DOHH2 (cell line): Measurements from ENCODE around the gene CHRNB1.

Source experiments
- H3F3A ChIP-seq: fragments of 200-600 bp; sonication (generic), shearing (Covaris generic); 2 replicates; pipeline ENCODE4 v1.6.0; 2016; ENCODE audit warnings: antibody characterized with exemption, mild to moderate bottlenecking; ENCODE audit not compliant: control insufficient read depth, insufficient read depth
- H3K27ac ChIP-seq: fragments of 200-600 bp; sonication (generic); 2 replicates; pipeline ENCODE4 v1.5.1; 2014; ENCODE audit warnings: low read depth, mild to moderate bottlenecking, low read length, moderate library complexity
- H3K27me3 ChIP-seq: fragments of 200-600 bp; sonication (generic); 2 replicates; pipeline ENCODE4 v1.6.1; 2014; ENCODE audit warnings: mild to moderate bottlenecking, low read length, mixed read lengths; ENCODE audit not compliant: control insufficient read depth
- H3K36me3 ChIP-seq: fragments of 200-600 bp; sonication (generic); 2 replicates; pipeline ENCODE4 v1.6.1; 2014; ENCODE audit warnings: mild to moderate bottlenecking, low read length, moderate library complexity, mixed read lengths; ENCODE audit not compliant: control insufficient read depth
- H3K4me1 ChIP-seq: fragments of 200-600 bp; sonication (generic); 2 replicates; pipeline ENCODE4 v1.6.1; 2014; ENCODE audit warnings: mild to moderate bottlenecking, low read length, mixed read lengths; ENCODE audit not compliant: control insufficient read depth
- H3K4me2 ChIP-seq: fragments of 200-600 bp; sonication (generic); 2 replicates; pipeline ENCODE4 v1.6.0; 2014; ENCODE audit warnings: mild to moderate bottlenecking, low read length, moderate library complexity
- H3K4me3 ChIP-seq: fragments of 200-600 bp; sonication (generic); 2 replicates; pipeline ENCODE4 v1.5.1; 2014; ENCODE audit warnings: mild to moderate bottlenecking, low read length, mixed read lengths
- H3K79me2 ChIP-seq: fragments of 200-600 bp; sonication (generic); 2 replicates; pipeline ENCODE4 v1.6.1; 2014; ENCODE audit warnings: mild to moderate bottlenecking, low read length, mixed read lengths; ENCODE audit not compliant: control insufficient read depth
- H3K9me2 ChIP-seq: fragments of 200-600 bp; sonication (generic); replicated peaks from 2 replicates; pipeline ENCODE4 v1.6.1; 2014; ENCODE audit warnings: mild to moderate bottlenecking, low read length, mixed read lengths; ENCODE audit not compliant: control insufficient read depth
- H3K9me3 ChIP-seq: fragments of 200-600 bp; sonication (generic); 2 replicates; pipeline ENCODE4 v1.6.1; 2014; ENCODE audit warnings: antibody characterized with exemption, low read length, mixed read lengths; ENCODE audit not compliant: control insufficient read depth, insufficient read depth
- H4K20me1 ChIP-seq: fragments of 200-600 bp; sonication (generic); 2 replicates; pipeline ENCODE4 v1.6.0; 2014; ENCODE audit warnings: low read depth, mild to moderate bottlenecking, antibody characterized with exemption, low read length, moderate library complexity; ENCODE audit not compliant: control insufficient read depth, insufficient read depth
- EZH2phosphoT487 ChIP-seq: fragments of 200-600 bp; sonication (generic); IDR thresholded peaks from 2 replicates; pipeline ENCODE4 v1.6.1; 2017; ENCODE audit warnings: borderline replicate concordance, mild to moderate bottlenecking, antibody characterized with exemption, low read length, moderate library complexity, mixed read lengths
- TF ChIP-seq, protein P1 (sequence below): fragments of 200-600 bp; sonication (generic); IDR thresholded peaks from one replicate; pipeline ENCODE4 v1.5.1; 2014; ENCODE audit warnings: antibody characterized with exemption, mild to moderate bottlenecking, low read depth, low read length; ENCODE audit not compliant: poor library complexity, severe bottlenecking

The CHRNB1 gene

DNA sequence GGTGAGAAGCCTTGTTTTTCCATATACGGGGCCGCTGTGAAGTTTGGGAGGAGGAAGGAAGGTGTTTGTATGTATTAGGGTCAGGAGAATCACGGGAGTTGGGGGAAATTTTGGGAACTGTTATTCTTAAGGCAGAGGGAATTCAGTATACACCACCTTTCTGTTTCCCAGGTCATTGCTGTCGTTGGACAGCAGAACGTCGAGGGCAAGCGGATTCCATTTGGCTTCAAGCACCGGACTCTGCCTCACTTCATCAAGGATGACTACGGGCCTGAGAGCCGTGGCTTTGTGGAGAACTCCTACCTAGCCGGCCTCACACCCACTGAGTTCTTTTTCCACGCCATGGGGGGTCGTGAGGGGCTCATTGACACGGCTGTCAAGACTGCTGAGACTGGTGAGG lies 56.9 kb downstream of the CHRNB1 start:
- H3K9me3 ChIP-seq, result no peaks in the 10 kb centered on the region
- no peaks in the 10 kb centered on the region for H3K9me2 ChIP-seq
- no peaks in the 10 kb centered on the region for H3K27me3 ChIP-seq
- H3K27ac ChIP-seq, result no peak overlapping the region
- H3K79me2 ChIP-seq, result no peaks in the 10 kb centered on the region
- no peaks in the 10 kb centered on the region for H3K4me1 ChIP-seq
- H3K4me3 ChIP-seq, result no peak overlapping the region
- H4K20me1 ChIP-seq, result no peaks in the 10 kb centered on the region; the same call in 1 of the 2 replicates
- no peak overlapping the region for H3K4me2 ChIP-seq
- TF ChIP-seq, protein P1, sequence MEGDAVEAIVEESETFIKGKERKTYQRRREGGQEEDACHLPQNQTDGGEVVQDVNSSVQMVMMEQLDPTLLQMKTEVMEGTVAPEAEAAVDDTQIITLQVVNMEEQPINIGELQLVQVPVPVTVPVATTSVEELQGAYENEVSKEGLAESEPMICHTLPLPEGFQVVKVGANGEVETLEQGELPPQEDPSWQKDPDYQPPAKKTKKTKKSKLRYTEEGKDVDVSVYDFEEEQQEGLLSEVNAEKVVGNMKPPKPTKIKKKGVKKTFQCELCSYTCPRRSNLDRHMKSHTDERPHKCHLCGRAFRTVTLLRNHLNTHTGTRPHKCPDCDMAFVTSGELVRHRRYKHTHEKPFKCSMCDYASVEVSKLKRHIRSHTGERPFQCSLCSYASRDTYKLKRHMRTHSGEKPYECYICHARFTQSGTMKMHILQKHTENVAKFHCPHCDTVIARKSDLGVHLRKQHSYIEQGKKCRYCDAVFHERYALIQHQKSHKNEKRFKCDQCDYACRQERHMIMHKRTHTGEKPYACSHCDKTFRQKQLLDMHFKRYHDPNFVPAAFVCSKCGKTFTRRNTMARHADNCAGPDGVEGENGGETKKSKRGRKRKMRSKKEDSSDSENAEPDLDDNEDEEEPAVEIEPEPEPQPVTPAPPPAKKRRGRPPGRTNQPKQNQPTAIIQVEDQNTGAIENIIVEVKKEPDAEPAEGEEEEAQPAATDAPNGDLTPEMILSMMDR, result no peak
- no peak for TF ChIP-seq EZH2phosphoT487
- H3K36me3 ChIP-seq, result peaks cover 90% of the 10 kb centered on the region
- H3F3A ChIP-seq, result no peaks in the 10 kb centered on the region

GRCh38 chr17:7502171-7502847 lies 57.4 kb downstream of the CHRNB1 start:
- Histone ChIP-seq H3K9me3 (no peaks in the 10 kb centered on the region), H3K27ac (no peak overlapping the region), H3K4me1 (no peaks in the 10 kb centered on the region), H3K4me2 (no peak overlapping the region), H3K27me3 (no peaks in the 10 kb centered on the region), H3K36me3 (peaks cover 90% of the 10 kb centered on the region), H3K4me3 (no peak overlapping the region), H3F3A (no peaks in the 10 kb centered on the region), H3K9me2 (no peaks in the 10 kb centered on the region), H4K20me1 (no peaks in the 10 kb centered on the region; the same call in 1 of the 2 replicates), H3K79me2 (no peaks in the 10 kb centered on the region)
- TF ChIP-seq EZH2phosphoT487, result no peak
- TF ChIP-seq, protein P1, result no peak

DNA sequence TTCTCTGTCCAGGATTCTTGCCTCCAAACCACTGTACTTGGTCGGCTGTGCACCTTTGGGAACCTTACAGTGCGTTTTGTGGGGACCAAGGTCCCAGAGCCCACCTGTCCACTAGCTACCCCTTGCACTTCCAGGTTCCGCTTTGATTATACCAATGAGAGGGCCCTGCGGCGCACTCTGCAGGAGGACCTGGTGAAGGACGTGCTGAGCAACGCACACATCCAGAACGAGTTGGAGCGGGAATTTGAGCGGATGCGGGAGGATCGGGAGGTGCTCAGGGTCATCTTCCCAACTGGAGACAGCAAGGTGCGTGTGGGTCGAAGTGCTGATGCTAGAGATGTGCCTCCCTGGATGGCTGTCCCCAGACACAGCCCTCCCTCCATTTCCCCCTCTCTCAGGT lies 58.1 kb downstream of the CHRNB1 start:
- Histone ChIP-seq H4K20me1 (no peaks in the 10 kb centered on the region; the same call in 1 of the 2 replicates), H3K79me2 (no peaks in the 10 kb centered on the region), H3K36me3 (peaks cover 86% of the 10 kb centered on the region), H3K4me1 (no peaks in the 10 kb centered on the region), H3K27ac (no peak overlapping the region), H3K9me2 (no peaks in the 10 kb centered on the region), H3K27me3 (no peaks in the 10 kb centered on the region), H3K9me3 (no peaks in the 10 kb centered on the region), H3K4me2 (no peak overlapping the region), H3F3A (no peaks in the 10 kb centered on the region), H3K4me3 (no peak overlapping the region)
- TF ChIP-seq, protein P1, result peak; percentile 53
- no peak for TF ChIP-seq EZH2phosphoT487
